Loucy (cell line): ENCODE data around the gene KRTAP12-4.

Experiments
- EZH2phosphoT487 ChIP-seq: fragments of 200-600 bp; IDR thresholded peaks from 2 replicates; pipeline ENCODE4 v1.6.1; 2018; ENCODE audit warnings: antibody characterized with exemption, mild to moderate bottlenecking, moderate library complexity, borderline replicate concordance
- TF ChIP-seq, protein P1 (sequence below): fragments of 200-600 bp; sonication (generic); conservative IDR thresholded peaks from 2 replicates; pipeline ENCODE4 v1.5.1; 2014; ENCODE audit warnings: mild to moderate bottlenecking, antibody characterized with exemption, low read length

DNA sequence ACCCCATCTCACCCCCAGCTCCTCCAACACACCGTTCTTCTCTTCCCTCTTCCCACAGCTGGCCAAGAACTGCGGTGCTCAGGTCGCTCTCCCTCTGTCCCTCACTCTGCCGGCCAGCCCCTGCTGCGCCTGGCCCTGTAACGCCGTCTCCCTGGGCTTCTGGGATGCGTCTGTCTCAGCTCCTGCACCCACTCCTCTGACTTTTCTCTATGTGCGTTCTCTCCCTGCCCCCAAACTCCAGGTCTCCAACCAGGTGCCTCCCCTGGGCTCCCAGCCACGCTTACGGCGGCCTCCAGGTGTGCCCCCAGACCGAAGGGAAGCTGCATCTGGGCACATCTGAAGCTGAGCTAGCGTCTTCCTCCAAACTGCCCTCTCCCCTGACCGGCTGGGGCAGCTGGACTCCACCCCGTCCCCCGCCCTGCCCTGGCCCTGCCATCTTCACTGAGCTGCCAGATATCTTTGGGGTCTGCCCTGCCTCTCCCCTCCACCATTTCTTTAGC is 45.1 kb upstream of the KRTAP12-4 start:
- TF ChIP-seq, protein P1, sequence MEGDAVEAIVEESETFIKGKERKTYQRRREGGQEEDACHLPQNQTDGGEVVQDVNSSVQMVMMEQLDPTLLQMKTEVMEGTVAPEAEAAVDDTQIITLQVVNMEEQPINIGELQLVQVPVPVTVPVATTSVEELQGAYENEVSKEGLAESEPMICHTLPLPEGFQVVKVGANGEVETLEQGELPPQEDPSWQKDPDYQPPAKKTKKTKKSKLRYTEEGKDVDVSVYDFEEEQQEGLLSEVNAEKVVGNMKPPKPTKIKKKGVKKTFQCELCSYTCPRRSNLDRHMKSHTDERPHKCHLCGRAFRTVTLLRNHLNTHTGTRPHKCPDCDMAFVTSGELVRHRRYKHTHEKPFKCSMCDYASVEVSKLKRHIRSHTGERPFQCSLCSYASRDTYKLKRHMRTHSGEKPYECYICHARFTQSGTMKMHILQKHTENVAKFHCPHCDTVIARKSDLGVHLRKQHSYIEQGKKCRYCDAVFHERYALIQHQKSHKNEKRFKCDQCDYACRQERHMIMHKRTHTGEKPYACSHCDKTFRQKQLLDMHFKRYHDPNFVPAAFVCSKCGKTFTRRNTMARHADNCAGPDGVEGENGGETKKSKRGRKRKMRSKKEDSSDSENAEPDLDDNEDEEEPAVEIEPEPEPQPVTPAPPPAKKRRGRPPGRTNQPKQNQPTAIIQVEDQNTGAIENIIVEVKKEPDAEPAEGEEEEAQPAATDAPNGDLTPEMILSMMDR = no peak
- no peak for TF ChIP-seq EZH2phosphoT487
